HEK293 (cell line): ENCODE measurements around the gene AK9.

ENCODE experiments used
- CTCF ChIA-PET: fragments of 350-600 bp; formaldehyde crosslinking; extraction: SDS; loops from one replicate; lab custom pipeline; 2021; ENCODE audit warnings: antibody characterized with exemption; lab: Yijun Ruan, JAX
- POLR2A ChIA-PET: fragments of 300-600 bp; formaldehyde crosslinking; extraction: SDS; loops from one replicate; lab custom pipeline; 2020; ENCODE audit warnings: antibody characterized with exemption, inconsistent platforms; lab: Yijun Ruan, JAX
- H3K27ac ChIP-seq: fragments of 200-500 bp; sonication (Bioruptor generic); 2 replicates; pipeline ENCODE4 v1.5.1; 2014; ENCODE audit warnings: low read depth, low read length, control low read depth, inconsistent platforms; ENCODE audit errors: extremely low read depth
- H3K36me3 ChIP-seq, 2 experiments: fragments of 200-500 bp in 1 of 2; sonication (Bioruptor generic) in 1 of 2; 1 replicate in 1 of 2; 2 replicates in 1 of 2; pipeline ENCODE4 v1.5.1; 2014 to 2017; ENCODE audit warnings: inconsistent platforms in 2 of 2, low read length in 2 of 2; ENCODE audit not compliant: control insufficient read depth in 2 of 2, insufficient read depth in 1 of 2
- H3K4me1 ChIP-seq: fragments of 200-500 bp; sonication (Bioruptor generic); 2 replicates; pipeline ENCODE4 v1.5.1; 2014; ENCODE audit warnings: mild to moderate bottlenecking, low read length, inconsistent platforms; ENCODE audit not compliant: control insufficient read depth, insufficient read depth
- H3K4me3 ChIP-seq: 2 replicates; pipeline ENCODE4 v1.5.1; 2011; ENCODE audit warnings: low read depth, mild to moderate bottlenecking, control low read depth, low read length, moderate library complexity
- H3K9me3 ChIP-seq: fragments of 200-500 bp; sonication (Bioruptor generic); 2 replicates; pipeline ENCODE4 v1.5.1; 2014; ENCODE audit warnings: low read depth, low read length, inconsistent platforms; ENCODE audit not compliant: control insufficient read depth, insufficient read depth
- GLIS1 ChIP-seq: fragments of 450-650 bp; formaldehyde crosslinking; IDR thresholded peaks from 2 replicates; pipeline ENCODE4 v1.5.1; 2016; ENCODE audit warnings: missing biosample characterization, missing genetic modification characterization
- KLF10 ChIP-seq: fragments of 450-650 bp; IDR thresholded peaks from 2 replicates; pipeline ENCODE4 v1.5.1; 2018; ENCODE audit warnings: missing biosample characterization, mild to moderate bottlenecking, missing genetic modification characterization
- MEIS1 ChIP-seq: sonication (generic); formaldehyde crosslinking; IDR thresholded peaks from 2 replicates; pipeline ENCODE4 v1.8.1; 2022; ENCODE audit warnings: missing genetic modification reagents, mild to moderate bottlenecking, borderline replicate concordance
- OSR2 ChIP-seq: fragments of 450-650 bp; formaldehyde crosslinking; IDR thresholded peaks from 2 replicates; pipeline ENCODE4 v1.5.1; 2016; ENCODE audit warnings: missing biosample characterization, missing genetic modification characterization
- PATZ1 ChIP-seq: fragments of 450-650 bp; formaldehyde crosslinking; IDR thresholded peaks from 2 replicates; pipeline ENCODE4 v1.5.1; 2016; ENCODE audit warnings: missing biosample characterization, missing genetic modification characterization
- SETDB1 ChIP-seq: IDR thresholded peaks from one replicate; pipeline ENCODE4 v1.6.1; 2017; ENCODE audit warnings: mild to moderate bottlenecking, low read length, moderate library complexity, mixed read lengths; ENCODE audit not compliant: insufficient read length
- SP2 ChIP-seq: fragments of 450-650 bp; formaldehyde crosslinking; IDR thresholded peaks from 2 replicates; pipeline ENCODE4 v1.5.1; 2016; ENCODE audit warnings: missing biosample characterization, missing genetic modification characterization
- YY1 ChIP-seq: fragments of 450-650 bp; formaldehyde crosslinking; IDR thresholded peaks from 2 replicates; pipeline ENCODE4 v1.5.1; 2018; ENCODE audit warnings: missing biosample characterization, missing genetic modification characterization
- ZBTB1 ChIP-seq: fragments of 450-650 bp; formaldehyde crosslinking; IDR thresholded peaks from 2 replicates; pipeline ENCODE4 v1.5.1; 2016; ENCODE audit warnings: missing biosample characterization, missing genetic modification characterization
- ZBTB10 ChIP-seq: fragments of 450-650 bp; formaldehyde crosslinking; IDR thresholded peaks from 2 replicates; pipeline ENCODE4 v1.5.1; 2016; ENCODE audit warnings: missing biosample characterization, missing genetic modification characterization
- ZBTB17 ChIP-seq: fragments of 450-650 bp; formaldehyde crosslinking; IDR thresholded peaks from 2 replicates; pipeline ENCODE4 v1.5.1; 2016; ENCODE audit warnings: missing biosample characterization, missing genetic modification characterization
- ZBTB20 ChIP-seq: fragments of 450-650 bp; formaldehyde crosslinking; IDR thresholded peaks from 2 replicates; pipeline ENCODE4 v1.5.1; 2016; ENCODE audit warnings: missing biosample characterization, missing genetic modification characterization
- ZBTB21 ChIP-seq: fragments of 450-650 bp; formaldehyde crosslinking; IDR thresholded peaks from 2 replicates; pipeline ENCODE4 v1.5.1; 2017; ENCODE audit warnings: missing biosample characterization, missing genetic modification characterization
- ZBTB8A ChIP-seq: fragments of 450-650 bp; formaldehyde crosslinking; IDR thresholded peaks from 2 replicates; pipeline ENCODE4 v1.5.1; 2016; ENCODE audit warnings: missing biosample characterization, missing genetic modification characterization
- ZEB2 ChIP-seq: fragments of 450-650 bp; formaldehyde crosslinking; IDR thresholded peaks from 2 replicates; pipeline ENCODE4 v1.5.1; 2016; ENCODE audit warnings: missing biosample characterization, missing genetic modification characterization
- ZFP41 ChIP-seq: fragments of 450-650 bp; formaldehyde crosslinking; IDR thresholded peaks from 2 replicates; pipeline ENCODE4 v1.5.1; 2016; ENCODE audit warnings: missing biosample characterization, missing genetic modification characterization, borderline replicate concordance
- ZFP69B ChIP-seq: fragments of 450-650 bp; formaldehyde crosslinking; IDR thresholded peaks from 2 replicates; pipeline ENCODE4 v1.5.1; 2016; ENCODE audit warnings: missing biosample characterization, missing genetic modification characterization
- ZNF10 ChIP-seq: fragments of 450-650 bp; formaldehyde crosslinking; IDR thresholded peaks from 2 replicates; pipeline ENCODE4 v1.5.1; 2017; ENCODE audit warnings: missing biosample characterization, missing genetic modification characterization
- ZNF169 ChIP-seq: fragments of 450-650 bp; formaldehyde crosslinking; IDR thresholded peaks from 2 replicates; pipeline ENCODE4 v1.5.1; 2016; ENCODE audit warnings: missing biosample characterization, missing genetic modification characterization
- ZNF214 ChIP-seq: fragments of 450-650 bp; formaldehyde crosslinking; IDR thresholded peaks from 2 replicates; pipeline ENCODE4 v1.5.1; 2017; ENCODE audit warnings: missing biosample characterization, mild to moderate bottlenecking, missing genetic modification characterization, borderline replicate concordance
- ZNF335 ChIP-seq: fragments of 450-650 bp; formaldehyde crosslinking; conservative IDR thresholded peaks from 2 replicates; pipeline ENCODE4 v1.5.1; 2016; ENCODE audit warnings: missing biosample characterization, missing genetic modification characterization
- ZNF514 ChIP-seq: fragments of 450-650 bp; formaldehyde crosslinking; IDR thresholded peaks from 2 replicates; pipeline ENCODE4 v1.5.1; 2016; ENCODE audit warnings: missing biosample characterization, missing genetic modification characterization
- ZNF600 ChIP-seq: fragments of 450-650 bp; formaldehyde crosslinking; IDR thresholded peaks from 2 replicates; pipeline ENCODE4 v1.5.1; 2016; ENCODE audit warnings: missing biosample characterization, missing genetic modification characterization
- TF ChIP-seq, protein P1 (sequence below): fragments of 450-650 bp; formaldehyde crosslinking; IDR thresholded peaks from 2 replicates; pipeline ENCODE4 v1.5.1; 2016; ENCODE audit warnings: missing biosample characterization, missing genetic modification characterization
- TF ChIP-seq, protein P2 (sequence below): fragments of 450-650 bp; formaldehyde crosslinking; IDR thresholded peaks from 2 replicates; pipeline ENCODE4 v1.5.1; 2017; ENCODE audit warnings: missing biosample characterization, missing genetic modification characterization
- TF ChIP-seq, protein P3 (sequence below): fragments of 450-650 bp; formaldehyde crosslinking; optimal IDR thresholded peaks from 2 replicates; pipeline ENCODE3; 2016; ENCODE audit warnings: missing biosample characterization, mild to moderate bottlenecking, missing genetic modification characterization

AK9 gene

DNA sequence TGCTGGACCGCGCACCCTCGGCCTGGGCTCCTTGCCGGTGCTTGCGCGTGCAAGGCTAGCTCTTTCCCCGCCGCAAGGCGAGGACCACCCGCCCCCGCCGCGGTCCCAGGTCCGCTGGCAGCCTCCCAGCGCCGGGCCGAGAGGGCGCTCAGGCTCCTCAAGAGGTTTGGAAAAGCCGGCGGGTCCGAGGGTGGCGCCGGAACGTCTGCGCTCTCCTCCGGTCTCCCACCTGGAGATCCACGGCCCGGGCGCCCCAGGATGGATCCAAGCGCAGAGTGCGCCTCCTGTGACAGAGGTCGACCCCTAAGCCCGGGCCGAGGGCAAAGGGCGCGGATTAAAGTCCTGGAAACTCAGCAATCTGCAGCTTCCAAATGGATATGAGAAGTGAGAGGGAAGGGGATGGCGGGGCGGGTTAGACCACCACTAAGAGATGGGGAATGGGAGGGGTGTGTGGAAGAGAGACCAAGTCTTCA is 234.9 kb downstream of the AK9 start (continued):
- TF ChIP-seq, protein P1, sequence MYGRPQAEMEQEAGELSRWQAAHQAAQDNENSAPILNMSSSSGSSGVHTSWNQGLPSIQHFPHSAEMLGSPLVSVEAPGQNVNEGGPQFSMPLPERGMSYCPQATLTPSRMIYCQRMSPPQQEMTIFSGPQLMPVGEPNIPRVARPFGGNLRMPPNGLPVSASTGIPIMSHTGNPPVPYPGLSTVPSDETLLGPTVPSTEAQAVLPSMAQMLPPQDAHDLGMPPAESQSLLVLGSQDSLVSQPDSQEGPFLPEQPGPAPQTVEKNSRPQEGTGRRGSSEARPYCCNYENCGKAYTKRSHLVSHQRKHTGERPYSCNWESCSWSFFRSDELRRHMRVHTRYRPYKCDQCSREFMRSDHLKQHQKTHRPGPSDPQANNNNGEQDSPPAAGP (tag by site-specific recombination), result 0 out of 2 replicates have a peak, but pooled peaks have one; percentile 46
- TF ChIP-seq, protein P2, sequence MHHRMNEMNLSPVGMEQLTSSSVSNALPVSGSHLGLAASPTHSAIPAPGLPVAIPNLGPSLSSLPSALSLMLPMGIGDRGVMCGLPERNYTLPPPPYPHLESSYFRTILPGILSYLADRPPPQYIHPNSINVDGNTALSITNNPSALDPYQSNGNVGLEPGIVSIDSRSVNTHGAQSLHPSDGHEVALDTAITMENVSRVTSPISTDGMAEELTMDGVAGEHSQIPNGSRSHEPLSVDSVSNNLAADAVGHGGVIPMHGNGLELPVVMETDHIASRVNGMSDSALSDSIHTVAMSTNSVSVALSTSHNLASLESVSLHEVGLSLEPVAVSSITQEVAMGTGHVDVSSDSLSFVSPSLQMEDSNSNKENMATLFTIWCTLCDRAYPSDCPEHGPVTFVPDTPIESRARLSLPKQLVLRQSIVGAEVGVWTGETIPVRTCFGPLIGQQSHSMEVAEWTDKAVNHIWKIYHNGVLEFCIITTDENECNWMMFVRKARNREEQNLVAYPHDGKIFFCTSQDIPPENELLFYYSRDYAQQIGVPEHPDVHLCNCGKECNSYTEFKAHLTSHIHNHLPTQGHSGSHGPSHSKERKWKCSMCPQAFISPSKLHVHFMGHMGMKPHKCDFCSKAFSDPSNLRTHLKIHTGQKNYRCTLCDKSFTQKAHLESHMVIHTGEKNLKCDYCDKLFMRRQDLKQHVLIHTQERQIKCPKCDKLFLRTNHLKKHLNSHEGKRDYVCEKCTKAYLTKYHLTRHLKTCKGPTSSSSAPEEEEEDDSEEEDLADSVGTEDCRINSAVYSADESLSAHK (tag by site-specific recombination), result 0 out of 2 replicates have a peak, but pooled peaks have one; percentile 17
- TF ChIP-seq GLIS1 (tag by site-specific recombination), result peak; percentile 30; the same call in 1 of the 2 replicates
- TF ChIP-seq ZNF514 (tag by site-specific recombination), result no peak
- no peak for TF ChIP-seq ZFP69B
- no peak for TF ChIP-seq YY1 (tag by site-specific recombination)
- TF ChIP-seq ZBTB1, result no peak
- no peak for TF ChIP-seq ZFP41 (tag by site-specific recombination)
- peak; percentile 15; the same call in 1 of the 2 replicates for TF ChIP-seq ZBTB10 (tag by site-specific recombination)
- TF ChIP-seq ZBTB21, result no peak

DNA sequence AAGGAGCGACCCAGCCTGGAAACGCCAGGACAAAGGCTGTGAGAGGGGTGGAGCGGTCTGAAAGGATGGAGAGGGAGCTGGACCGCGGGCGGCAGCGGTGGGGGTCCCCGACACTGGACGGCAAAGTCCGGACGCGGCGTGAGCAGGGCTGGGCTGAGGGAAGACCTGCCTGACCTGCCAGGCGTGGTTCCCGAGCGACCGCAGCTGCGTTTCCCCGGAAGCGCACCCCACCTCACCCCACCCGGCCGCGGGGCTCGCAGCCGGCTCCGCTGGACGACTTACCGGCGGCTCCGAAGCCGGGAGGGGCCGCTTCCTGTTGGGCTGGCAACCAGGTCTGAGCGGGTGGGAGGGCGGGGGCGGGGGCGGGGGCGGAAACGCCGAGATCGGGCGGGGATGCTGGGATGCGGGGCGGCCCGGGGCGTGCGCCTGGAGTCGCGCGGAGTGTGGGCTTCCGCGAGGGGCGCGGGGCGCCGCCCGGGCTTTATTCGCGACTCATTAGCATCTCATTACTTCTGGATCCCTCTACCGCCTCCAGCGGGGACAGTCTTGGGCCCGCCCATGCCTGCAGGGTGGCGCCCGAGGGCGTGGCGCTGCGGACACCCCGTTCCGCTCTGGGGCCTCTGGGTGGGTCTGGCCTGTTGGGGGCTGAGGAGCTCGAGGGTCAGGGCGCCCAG is 235.4 kb downstream of the AK9 start, which contains the start of gene MICAL1:
Gene MICAL1, minus strand, starts transcription at position 336 of the 674 bp plus-strand sequence. CDS start 1,576 bp downstream, outside the sequence.
- Histone ChIP-seq H3K36me3 (peaks cover 0 to 26% of the 10 kb centered on the region in 2 experiments; a peak in 1 of 3 replicates), H3K27ac (peak within 1 kb of the TSS; percentile 39; the same call in 1 of the 2 replicates), H3K9me3 (no peaks in the 10 kb centered on the region), H3K4me1 (no peaks in the 10 kb centered on the region), H3K4me3 (peak within 1 kb of the TSS; percentile 78)
- CTCF ChIA-PET, result interaction anchor here (0.6 to 3.3 kb wide), 3 partner anchors 7 to 19 kb away, joined by 3 to 21 read pairs (median 4); partner anchors contain the start of genes PPIL6 and SMPD2
- POLR2A ChIA-PET, result interaction anchor here (0.6 to 5.2 kb wide), 4 partner anchors 11 to 676 kb away, joined by 3 to 39 read pairs (median 10); partner anchors contain the start of genes CD164, PPIL6 and SMPD2
- TF ChIP-seq ZBTB20 (no peak; the same call in 1 of the 2 replicates), ZNF335 (tag by site-specific recombination) (peak; percentile 92), ZBTB17 (tag by site-specific recombination) (peak; percentile 29; the same call in 1 of the 2 replicates), PATZ1 (tag by site-specific recombination) (peak; percentile 86; the same call in 1 of the 2 replicates), ZNF600 (peak; percentile 80), KLF10 (peak; percentile 54; the same call in 1 of the 2 replicates), SP2 (tag by site-specific recombination) (peak; percentile 60; the same call in 1 of the 2 replicates), ZNF214 (tag by site-specific recombination) (no peak), ZEB2 (tag by site-specific recombination) (0 out of 2 replicates have a peak, but pooled peaks have one; percentile 54), OSR2 (tag by site-specific recombination) (no peak), ZNF10 (no peak), ZNF169 (0 out of 2 replicates have a peak, but pooled peaks have one; percentile 40), ZBTB8A (tag by site-specific recombination) (peak; percentile 94), MEIS1 (CRISPR knock-in tag) (no peak), SETDB1 (no peak)
- TF ChIP-seq, protein P3, sequence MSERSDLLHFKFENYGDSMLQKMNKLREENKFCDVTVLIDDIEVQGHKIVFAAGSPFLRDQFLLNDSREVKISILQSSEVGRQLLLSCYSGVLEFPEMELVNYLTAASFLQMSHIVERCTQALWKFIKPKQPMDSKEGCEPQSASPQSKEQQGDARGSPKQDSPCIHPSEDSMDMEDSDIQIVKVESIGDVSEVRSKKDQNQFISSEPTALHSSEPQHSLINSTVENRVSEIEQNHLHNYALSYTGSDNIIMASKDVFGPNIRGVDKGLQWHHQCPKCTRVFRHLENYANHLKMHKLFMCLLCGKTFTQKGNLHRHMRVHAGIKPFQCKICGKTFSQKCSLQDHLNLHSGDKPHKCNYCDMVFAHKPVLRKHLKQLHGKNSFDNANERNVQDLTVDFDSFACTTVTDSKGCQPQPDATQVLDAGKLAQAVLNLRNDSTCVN (tag by site-specific recombination), result peak; percentile 85
